ENCODE measurements around the gene DISC1.

DNA sequence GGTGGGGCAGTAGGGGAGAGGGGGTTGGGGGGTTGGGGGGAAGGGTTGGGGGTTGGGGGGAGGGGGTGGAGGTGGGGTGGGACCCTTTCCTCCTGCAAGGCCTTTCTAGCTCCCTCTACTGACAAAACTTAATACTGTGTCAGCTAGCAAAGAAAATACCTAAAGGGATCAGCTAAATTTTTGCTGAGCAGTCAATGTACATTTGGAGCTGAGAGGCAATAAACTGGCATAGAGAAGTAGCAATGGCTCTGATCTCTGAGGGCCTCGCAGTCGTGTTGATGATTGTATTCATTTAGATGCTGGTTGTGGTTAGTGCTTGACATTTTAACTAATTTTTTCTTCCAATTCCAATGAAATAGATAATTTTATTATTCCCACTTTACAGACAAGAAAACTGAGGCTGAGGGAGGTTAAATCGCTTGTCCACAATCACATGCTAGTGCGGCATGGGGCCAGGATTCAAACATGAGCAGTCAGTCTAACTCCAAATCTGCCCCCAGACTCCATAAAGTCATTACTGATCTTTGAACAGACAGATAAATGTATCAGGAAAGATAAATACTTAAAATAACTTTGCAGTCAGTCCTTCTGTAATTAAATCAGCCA, 357.1 kb downstream of the DISC1 start:
- TF ChIP-seq, protein P1, sequence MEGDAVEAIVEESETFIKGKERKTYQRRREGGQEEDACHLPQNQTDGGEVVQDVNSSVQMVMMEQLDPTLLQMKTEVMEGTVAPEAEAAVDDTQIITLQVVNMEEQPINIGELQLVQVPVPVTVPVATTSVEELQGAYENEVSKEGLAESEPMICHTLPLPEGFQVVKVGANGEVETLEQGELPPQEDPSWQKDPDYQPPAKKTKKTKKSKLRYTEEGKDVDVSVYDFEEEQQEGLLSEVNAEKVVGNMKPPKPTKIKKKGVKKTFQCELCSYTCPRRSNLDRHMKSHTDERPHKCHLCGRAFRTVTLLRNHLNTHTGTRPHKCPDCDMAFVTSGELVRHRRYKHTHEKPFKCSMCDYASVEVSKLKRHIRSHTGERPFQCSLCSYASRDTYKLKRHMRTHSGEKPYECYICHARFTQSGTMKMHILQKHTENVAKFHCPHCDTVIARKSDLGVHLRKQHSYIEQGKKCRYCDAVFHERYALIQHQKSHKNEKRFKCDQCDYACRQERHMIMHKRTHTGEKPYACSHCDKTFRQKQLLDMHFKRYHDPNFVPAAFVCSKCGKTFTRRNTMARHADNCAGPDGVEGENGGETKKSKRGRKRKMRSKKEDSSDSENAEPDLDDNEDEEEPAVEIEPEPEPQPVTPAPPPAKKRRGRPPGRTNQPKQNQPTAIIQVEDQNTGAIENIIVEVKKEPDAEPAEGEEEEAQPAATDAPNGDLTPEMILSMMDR (IDR thresholded peaks at IDR 0.05) = no peak
- TF ChIP-seq POLR2AphosphoS5 (IDR thresholded peaks at IDR 0.05; ENCODE audit: insufficient read depth in 1 of 2, low read depth in 1 of 2) = no peak

All from vagina (tissue), 2 donors.